GM18858 (cell line): Measurements from ENCODE around the gene MBD5.

Experiments used
- ATAC-seq: cut with Tn5 transposase; IDR thresholded peaks from one replicate; pipeline ENCODE4 v1.9.1; 2021; ENCODE audit not compliant: unreplicated experiment

MBD5 gene

DNA sequence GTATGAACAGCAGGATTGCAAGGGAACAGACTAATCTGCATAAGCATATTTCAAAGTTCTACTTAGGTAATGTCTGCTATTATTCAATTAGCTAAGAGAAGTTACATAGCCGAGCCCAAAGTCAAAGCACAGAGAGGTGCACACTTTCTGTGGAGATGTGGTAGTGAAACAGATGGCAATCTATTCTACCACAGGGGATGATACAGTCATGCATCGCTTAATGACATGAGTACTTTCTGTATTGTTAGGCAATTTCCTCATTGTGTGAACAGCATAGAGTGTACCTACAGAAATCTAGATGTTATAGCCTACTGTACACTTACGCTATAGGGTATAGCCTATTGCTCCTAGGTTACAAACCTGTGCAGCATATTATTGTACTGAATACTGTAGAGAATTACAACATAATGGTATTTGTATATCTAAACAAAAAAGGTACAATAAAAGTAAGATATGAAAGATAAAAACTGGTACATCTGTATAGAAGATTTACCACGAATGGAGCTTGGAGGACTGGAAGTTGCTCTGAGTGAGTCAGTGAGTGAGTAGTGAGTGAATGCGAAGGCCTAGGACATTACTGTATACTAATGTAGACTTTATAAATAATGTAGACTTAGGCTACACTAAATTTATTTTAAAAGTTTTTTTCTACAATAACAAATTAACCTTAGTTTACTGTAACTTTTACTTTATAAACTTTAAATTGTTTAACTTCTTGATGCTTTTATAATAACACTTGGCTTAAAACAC is 197.6 kb downstream of the MBD5 start:
- no peak for ATAC-seq

DNA sequence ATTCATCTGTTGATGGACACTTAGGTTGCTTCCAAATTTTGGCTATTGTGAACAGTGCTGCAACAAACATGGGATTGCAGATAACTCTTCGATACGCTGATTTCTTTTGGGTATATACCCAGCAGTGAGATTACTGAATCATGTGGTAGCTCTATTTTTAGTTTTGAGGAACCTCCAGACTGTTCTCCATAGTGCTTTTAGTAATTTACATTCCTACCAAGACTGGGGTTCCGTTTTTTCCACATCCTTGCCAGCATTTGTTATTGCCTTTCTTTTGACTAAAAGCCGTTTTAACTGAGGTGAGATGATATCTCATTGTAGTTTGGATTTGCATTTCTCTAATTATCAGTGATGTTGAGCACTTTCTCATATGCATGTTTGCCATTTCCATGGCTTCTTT is 200.3 kb downstream of the MBD5 start:
- no peak for ATAC-seq

DNA sequence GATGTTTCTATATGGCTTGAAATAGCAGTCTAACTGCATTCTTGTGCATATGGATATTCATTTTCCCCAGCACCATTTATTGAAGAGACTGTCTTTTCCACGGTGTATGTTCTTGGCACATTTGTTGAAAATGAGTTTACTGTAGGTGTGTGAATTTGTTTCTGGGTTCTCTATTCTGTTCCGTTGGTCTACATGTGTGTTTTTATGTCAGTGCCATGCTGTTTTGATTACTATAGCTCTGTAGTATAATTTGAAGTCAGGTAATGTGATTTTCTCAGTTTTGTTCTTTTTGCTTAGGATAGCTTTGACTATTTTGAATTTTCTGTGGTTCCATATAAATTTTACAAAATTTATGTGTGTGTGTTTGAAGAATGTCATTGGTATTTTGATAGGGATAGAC is 201.0 kb downstream of the MBD5 start:
- ATAC-seq, result no peak

DNA sequence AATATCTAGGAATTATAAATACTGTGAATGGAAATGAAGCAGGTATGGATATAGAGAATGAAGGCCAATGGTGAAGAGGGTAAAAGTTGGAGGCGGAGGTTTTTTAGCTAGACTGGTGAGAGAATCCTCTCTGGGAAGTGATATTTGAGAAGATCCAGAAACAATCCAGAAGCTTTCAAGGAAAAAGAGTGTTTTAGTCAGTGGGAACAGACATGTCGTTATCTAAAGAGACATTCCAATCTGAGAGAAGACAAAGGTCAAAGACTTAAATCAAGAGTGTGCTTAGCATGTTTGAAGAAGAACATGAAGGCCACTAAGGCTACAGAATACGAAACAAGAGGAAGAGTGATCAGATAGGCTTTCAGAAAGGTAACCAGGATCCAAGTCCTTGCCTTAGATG is 211.0 kb downstream of the MBD5 start:
- no peak for ATAC-seq

DNA sequence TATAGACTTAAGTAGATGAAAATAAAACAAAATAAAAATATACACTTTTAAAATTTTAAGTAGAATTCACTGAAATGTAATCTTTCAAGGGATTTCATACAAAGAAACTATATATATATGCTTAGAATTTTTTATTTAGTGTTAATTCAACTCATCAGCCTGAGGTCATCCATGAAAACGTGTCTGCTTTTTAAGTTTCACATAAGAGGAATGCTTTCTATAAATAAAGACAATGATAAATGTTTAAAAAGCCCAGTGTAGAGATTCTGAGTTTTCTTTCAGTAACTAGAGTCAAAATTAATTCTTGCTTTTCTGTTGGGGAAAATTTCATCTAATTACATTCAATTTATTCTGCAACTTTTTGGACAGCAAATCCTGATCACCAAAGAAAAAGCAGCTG is 213.3 kb downstream of the MBD5 start:
- no peak for ATAC-seq

DNA sequence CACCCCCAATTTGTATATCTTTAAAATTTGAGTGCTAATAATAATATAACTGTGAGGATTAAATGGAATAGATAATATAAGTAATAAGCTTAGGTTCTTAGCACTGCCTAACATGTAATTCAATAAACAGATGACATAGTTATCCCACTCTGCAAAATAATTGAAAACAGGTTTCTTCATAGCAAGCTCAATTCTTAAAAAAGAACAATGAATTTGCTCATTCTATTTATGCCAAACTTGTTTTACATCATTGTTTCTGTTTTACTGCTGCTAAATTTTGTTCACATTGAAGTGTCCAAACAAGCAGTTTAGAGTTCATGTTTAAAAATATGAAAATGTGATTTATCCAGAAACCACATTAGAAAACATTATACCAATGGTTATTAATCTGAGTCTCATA is 217.0 kb downstream of the MBD5 start:
- ATAC-seq, result no peak

DNA sequence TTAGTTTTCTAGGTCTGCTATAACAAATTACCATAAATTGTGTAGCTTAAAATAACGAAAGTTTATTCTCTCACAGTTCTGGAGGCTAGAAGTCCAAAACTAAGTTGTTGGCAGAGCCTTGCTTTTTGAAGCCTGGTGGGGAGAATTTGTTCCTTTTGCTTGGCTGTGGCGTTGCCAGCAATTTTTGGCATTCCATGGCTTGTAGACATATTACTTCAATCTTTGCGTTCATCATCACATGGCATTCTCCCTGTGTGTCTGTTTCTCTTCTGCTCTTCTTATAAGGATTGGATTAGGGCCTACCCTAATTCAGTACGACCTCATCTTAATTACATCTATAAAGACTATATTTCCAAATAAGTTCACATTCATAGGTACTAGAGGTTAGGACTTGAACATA is 217.7 kb downstream of the MBD5 start:
- no peak for ATAC-seq

DNA sequence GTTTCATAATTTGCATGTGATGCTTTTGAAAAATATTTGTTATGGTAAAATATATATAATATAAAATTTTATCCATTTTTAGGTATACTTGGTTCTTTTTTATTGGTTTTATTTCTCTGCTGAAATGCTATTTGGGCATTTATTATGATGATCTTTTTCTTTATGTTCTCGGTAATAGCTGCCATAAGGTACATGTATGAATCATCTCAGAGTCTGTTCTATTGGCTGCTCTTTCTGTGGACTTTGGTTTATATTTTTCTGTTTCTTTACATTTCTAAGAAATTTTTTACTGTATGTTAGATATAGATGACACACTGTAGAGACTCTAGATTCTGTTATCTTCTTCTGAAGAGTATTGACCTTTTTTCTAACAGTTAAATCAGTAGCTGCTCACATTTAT is 219.9 kb downstream of the MBD5 start:
- no peak for ATAC-seq

DNA sequence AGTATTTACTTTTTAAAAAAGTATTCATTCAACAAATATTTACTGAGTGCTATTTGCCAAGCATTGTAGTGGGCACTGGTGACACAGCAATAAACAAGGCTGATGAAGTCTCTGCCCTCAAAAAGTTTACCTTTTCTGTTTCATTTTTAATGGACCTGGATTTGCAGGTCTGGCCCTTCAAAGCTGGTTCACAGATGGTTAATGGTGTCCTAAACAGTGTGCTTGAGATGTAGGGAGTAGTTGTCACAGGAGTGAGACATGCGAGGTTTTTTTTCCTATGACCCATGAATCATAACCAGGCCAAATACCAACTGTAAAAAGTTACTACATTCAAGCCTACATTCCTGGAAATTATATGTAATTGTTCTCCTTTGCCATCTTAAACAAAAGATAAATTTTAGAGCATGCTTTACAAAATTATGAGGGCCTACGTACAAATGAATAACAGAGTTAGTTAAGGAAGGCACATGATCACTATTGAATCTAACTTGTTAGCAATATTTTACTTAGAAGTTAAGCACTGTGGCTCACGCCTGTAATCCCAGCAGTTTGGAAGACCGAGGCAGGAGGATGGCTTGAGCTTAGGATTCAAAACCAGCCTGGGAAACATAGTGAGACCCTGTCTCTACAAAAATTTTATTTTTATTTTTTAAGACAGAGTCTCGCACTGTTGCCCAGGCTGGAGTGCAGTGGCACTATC is 223.9 kb downstream of the MBD5 start:
- no peak for ATAC-seq

DNA sequence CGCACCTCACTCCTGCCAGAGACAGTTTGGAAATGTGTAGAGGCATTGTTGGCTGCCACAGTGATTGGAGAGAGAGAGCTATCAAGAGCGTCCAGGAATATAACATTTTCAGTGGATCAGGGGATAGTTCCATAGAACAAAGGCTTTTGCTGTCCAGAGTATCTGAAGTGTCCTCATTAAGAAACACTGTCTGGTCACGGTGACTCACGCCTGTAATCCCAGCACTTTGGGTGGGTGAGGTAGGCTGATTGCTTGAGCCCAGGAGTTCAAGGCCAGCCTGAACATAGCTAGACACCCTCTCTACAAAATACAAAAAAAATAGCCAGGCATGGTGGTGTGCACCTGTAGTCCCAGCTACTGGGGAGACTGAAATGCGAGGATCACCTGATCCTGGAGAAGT is 231.1 kb downstream of the MBD5 start:
- no peak for ATAC-seq

DNA sequence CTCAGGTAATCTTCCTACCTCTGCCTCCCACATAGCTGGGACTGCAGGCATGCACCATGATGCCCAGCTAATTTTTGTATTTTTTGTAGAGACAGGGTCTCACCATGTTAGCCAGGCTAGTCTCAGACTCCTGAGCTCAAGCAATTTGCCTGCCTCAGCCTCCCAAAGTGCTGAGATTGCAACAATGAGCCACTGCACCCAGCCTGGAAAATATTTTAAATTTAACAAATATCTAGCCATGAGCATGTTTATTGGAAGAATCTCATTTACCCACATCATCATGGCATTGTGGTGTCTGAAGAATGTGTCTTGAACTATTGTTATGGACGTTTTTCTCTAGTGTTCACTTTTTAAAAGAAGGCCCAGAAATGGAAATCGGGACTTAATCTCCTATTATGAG is 231.8 kb downstream of the MBD5 start:
- no peak for ATAC-seq

DNA sequence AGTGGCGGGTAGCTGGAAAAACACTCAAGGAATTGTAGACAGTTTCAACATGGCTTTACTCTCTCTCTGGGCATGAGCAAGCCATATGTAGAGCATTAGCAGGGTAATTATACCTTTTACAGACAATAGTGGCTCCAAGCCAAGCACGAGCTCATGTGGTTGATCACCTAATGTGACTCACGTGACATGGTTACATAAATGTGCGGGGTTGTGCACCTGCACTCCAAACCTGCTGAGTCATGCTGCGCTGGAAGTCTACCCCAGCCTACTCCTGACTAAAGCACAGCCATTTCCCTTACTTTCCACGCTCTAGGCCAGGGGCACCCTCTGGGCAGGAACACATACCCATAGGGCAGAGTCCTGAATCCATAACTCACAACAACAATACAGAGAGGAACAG is 232.8 kb downstream of the MBD5 start:
- ATAC-seq, result no peak

DNA sequence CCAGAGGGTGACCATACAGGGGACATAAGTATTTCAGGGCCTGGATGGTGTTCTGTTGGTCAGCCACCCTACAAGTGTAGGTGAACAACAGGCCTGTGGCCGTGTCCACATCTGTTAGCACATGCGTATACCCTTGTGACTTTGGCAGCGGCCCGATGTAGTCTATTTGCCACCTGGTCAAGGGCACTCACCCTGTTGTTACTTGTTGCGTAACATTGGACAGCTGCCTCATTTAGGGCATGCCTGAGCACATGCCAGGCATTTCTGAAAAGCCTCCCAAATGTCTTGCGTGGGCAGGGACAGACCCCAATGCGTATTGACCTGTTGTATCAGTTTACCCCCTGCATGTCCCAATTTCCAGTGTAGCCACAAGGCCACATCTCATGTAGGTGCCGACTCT is 235.0 kb downstream of the MBD5 start:
- no peak for ATAC-seq

DNA sequence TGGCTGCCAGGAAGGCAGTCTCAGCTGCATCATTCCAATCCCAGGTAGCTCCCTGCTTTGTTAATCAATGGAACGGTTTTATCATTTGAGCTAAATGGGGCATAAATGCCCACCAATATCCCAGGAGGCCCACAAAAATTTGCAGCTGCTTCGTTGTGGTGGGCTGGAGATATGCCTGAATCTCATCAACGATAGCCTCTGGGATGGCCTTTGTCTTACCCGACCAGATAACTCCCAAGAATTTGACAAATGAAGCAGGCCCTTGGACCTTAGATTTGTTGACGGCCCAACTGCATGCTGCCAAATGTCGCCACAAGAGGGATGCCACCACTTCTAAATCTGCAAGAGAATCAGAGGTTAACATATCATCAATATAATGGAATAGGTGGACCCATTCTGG is 236.4 kb downstream of the MBD5 start:
- ATAC-seq, result no peak

DNA sequence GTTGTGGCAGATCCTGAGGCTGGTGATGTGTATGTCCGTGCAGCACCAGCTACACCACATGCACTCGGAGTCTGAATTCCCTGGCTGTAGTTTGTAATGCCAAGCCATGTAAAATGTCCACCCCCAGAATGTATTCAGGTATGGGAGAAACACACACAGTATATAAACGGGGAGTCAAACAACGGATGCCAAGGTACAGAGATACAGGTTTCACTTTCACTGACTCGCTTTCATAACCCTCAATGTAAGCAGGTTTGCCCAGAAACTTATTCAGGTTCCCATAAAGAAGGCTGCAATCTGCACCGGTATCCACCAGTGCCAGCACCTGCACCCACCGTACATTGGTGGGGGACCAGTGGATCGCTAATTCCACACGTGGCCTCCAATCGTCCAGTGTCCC is 237.2 kb downstream of the MBD5 start:
- ATAC-seq, result no peak

DNA sequence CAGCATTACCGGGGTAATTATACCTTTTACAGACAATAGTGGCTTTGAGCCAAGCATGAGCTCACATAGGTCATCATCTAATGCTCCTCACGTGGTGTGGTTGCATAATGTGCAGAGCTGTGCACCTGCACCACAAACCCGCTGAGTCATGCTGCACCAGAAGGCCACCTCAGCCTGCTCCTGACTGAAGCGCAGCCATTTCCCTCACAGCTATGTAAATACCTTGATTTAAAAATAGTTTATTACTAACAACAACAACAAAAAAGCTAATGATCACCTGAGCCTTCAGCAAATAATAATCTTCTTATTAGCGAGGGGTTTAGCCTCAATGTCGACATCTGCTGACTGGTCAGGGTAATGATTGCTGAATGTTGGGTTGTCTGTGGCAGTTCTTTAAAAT is 238.8 kb downstream of the MBD5 start:
- ATAC-seq, result no peak

DNA sequence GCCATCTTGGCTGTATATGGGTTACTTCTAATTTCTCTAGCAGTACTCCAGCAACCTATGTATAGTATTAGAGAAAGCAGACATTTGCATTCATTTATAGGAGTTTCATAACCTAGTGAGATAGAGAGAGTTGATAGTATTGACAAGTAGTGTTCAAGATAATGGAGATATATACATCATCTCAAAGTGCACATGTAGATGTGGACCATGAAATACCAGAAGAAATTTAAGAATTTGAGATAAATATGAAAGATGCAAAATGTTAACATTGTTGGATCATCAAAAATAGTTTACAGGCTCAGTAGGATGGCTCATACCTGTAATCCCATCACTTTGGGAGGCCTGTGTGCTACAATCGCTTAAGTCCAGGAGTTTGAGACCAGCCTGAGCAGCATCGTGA is 243.0 kb downstream of the MBD5 start:
- ATAC-seq, result no peak

DNA sequence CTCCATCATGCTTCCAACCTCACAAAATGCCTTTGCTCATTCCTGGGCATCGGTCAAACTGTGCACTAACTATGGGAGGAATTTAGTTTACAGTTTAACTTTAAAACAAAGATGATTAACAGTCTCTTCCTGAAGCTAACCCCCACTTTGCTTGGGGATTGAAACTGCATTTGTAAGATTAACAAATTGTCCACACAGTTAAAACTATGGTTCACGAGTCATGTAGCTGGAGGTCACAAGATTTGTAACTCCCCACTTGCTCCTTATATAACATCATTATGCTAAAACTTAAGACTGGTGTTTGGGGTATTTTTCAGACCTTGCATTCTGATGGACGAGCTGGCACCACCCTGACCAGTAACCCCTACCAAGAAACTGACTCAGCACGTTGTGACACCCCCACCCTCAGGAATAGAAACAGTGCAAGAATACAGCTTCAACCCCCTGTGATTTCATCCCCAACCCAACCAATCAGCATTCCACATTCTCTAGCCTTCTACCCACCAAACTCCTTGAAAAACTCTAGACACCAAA is 252.3 kb downstream of the MBD5 start:
- no peak for ATAC-seq

DNA sequence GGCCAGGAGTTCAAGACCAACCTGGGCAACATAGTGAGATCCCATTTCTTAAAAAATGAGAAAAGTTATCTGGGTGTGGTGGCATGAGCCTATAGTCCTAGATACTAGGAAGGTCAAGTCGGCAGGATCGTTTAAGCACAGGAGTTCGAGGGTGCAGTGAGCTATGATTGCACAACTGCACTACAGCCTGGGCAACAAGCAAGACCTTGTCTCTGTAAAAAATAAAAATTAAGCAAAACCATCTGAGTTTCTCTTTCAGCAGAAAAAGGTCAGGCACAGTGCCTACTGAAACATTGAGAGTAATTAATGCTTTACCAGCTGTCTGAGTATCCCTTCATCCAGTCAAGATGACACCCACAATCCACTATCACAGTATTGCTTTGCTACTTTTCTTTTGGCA is 258.3 kb downstream of the MBD5 start:
- no peak for ATAC-seq

DNA sequence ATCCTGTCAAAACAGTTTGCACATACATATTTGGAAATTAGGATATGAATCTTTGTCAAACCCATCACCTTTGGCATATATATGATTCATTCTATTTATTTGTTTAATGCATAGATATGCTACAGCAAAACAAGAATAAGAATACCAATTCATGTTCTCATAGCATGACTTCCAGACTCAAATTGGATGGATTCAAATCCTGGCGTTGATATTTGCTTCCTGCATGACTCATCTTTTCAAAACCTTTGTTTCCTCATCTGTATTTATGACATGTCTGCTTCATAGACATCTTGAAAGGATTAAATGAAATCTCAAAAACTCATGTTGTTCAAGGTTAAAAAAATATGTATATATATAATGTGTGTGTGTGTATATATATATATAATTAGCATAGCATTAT is 261.3 kb downstream of the MBD5 start:
- no peak for ATAC-seq

DNA sequence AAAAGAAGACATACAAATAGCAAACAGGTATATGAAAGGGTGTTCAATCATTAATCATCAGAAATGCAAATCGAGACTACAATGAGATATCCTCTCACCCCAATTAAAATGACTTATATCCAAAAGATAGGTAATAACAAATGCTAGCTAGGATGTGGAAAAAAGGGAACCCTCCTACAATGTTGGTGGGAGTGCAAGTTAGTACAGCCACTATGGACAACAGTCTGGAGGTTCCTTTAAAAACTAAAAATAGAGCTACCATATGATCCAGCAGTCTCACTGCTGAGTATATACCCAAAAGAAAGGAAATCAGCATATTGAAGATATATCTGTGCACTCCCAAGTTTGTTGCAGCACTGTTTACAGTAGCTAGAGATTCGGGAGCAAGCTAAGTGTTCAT is 271.5 kb downstream of the MBD5 start:
- no peak for ATAC-seq

DNA sequence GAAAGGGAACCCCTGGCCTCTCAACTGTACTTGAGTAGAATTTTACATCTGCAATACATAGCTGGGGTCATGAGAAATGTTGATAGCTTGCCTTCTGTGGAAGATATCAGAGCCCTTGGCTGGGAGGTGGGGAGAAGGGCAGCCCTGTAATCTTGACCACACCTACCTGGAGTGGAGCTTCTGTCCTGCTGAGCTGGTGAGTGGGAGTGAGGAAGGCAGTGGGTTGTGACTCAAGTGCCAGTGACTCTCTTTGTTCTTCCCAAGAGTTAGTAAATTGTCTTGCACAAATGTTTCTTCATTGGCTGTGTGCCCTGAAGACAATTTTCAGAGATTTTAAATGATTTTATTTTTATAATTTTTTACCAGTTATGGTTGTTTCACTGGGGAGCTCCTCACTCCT is 277.3 kb downstream of the MBD5 start:
- ATAC-seq, result no peak

DNA sequence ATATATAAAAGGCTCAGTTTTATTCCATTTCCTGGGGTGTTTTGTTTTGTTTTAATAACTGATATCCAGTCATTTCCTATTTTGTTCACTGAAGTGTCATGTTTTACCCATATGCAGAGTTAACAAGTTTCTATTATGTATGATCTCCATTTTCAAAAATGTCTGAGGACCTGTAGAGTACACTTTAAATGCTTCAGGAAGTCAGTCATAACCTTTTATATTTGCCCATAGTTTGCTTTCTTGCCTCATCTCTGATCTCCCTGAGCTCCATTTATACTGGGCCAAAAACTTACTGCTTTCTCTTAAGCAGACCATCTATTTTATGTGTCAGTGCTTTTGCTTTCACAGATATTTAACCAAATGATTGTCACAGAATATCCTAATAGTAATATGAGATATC is 278.7 kb downstream of the MBD5 start:
- ATAC-seq, result no peak
